Natural killer cell (primary cell): ENCODE measurements around the gene PRRT1B. TPM values are rescaled to one million over a fixed set of nuclear protein-coding genes. Genes with fewer than 3 reads are reported as not detected.

Experiments used
- ATAC-seq, 3 donors: fragments of 150-1000 bp in 2 of 3; fragments of 200-7000 bp in 1 of 3; cut with Tn5 transposase; 1 replicate in 1 of 3; 2 replicates in 2 of 3; pipeline ENCODE4 v1.10.0; 2021; ENCODE audit warnings: mild to moderate bottlenecking in 2 of 3, moderate library complexity in 2 of 3
- DNase-seq, 2 donors: peaks; one replicate each; pipeline versions ENCODE4 v3.0.0 to v3.0.0-alpha.2; 2013 to 2021; ENCODE audit warnings: mixed read lengths in 1 of 2
- H3K27ac ChIP-seq: one replicate; pipeline ENCODE4 v1.5.1; 2013; ENCODE audit warnings: mild to moderate bottlenecking, low read length
- H3K27me3 ChIP-seq: one replicate; pipeline ENCODE4 v1.6.1; 2013; ENCODE audit warnings: low read length; ENCODE audit not compliant: control insufficient read depth, insufficient read depth
- H3K36me3 ChIP-seq: one replicate; pipeline ENCODE4 v1.6.1; 2013; ENCODE audit warnings: low read length; ENCODE audit not compliant: control insufficient read depth, insufficient read depth
- H3K4me1 ChIP-seq: one replicate; pipeline ENCODE4 v1.6.1; 2013; ENCODE audit warnings: low read length; ENCODE audit not compliant: control insufficient read depth, insufficient read depth
- H3K4me3 ChIP-seq: one replicate; pipeline ENCODE4 v1.5.1; 2013; ENCODE audit warnings: low read length
- H3K9me3 ChIP-seq: one replicate; pipeline ENCODE4 v1.6.1; 2013; ENCODE audit warnings: low read length; ENCODE audit not compliant: control insufficient read depth, insufficient read depth
- H3K27ac Mint-ChIP-seq, 2 donors: one replicate each; pipeline ENCODE4 v1.8.0; 2022; ENCODE audit warnings: mild to moderate bottlenecking in 2 of 2, mixed read lengths in 2 of 2, moderate library complexity in 1 of 2
- H3K27me3 Mint-ChIP-seq, 2 donors: one replicate each; pipeline ENCODE4 v1.8.0; 2022; ENCODE audit warnings: low read depth in 2 of 2, mixed read lengths in 2 of 2
- H3K36me3 Mint-ChIP-seq: one replicate; pipeline ENCODE4 v1.8.0; 2022; ENCODE audit warnings: mixed read lengths
- H3K4me1 Mint-ChIP-seq, 2 donors: one replicate each; pipeline ENCODE4 v1.8.0; 2022; ENCODE audit warnings: mixed read lengths in 2 of 2
- H3K4me3 Mint-ChIP-seq: one replicate; pipeline ENCODE4 v1.8.0; 2022; ENCODE audit warnings: mild to moderate bottlenecking, moderate library complexity, mixed read lengths
- H3K9me3 Mint-ChIP-seq, 2 donors: one replicate each; pipeline ENCODE4 v1.8.0; 2022; ENCODE audit warnings: mixed read lengths in 2 of 2
- CTCF ChIP-seq: fragments of 200-600 bp; IDR thresholded peaks from one replicate; pipeline ENCODE4 v1.8.0; 2022; ENCODE audit warnings: antibody characterized with exemption
- WGBS: methylation state at CpG from one replicate; pipeline ENCODE4 v1.1.7; 2013; ENCODE audit warnings: missing lambda C conversion rate; ENCODE audit not compliant: insufficient coverage; 5-methylcytosine and 5-hydroxymethylcytosine counted together
- intact Hi-C: fragments of 100-400 bp; cut with micrococcal nuclease; formaldehyde crosslinking; loops from one replicate; pipeline ENCODE4 v1.14.2; 2022
- total RNA-seq, 4 donors: library from RNA; stranded (reverse); fragments of 120-200 nt in 1 of 4; gene quantifications; one replicate each; pipeline versions ENCODE4 v1.2.3 to v1.2.4, GENCODE V29; 2013 to 2022

Gene PRRT1B
- total RNA-seq, 3 donors from 2014 or later (not counting 1 experiment from before 2014, with no cell fraction given): not detected

GRCh38 chr9:131520503-131520902, 24.8 kb upstream of the PRRT1B start:
- Mint-ChIP-seq H3K36me3 (no peaks in the 10 kb centered on the region), H3K27me3 (no peaks in the 10 kb centered on the region), H3K4me1 (no peaks in the 10 kb centered on the region), H3K27ac (no peak overlapping the region), H3K4me3 (no peak overlapping the region), H3K9me3 (no peaks in the 10 kb centered on the region)
- H3K36me3 ChIP-seq: peaks cover 70% of the 10 kb centered on the region
- H3K4me3 ChIP-seq: no peak overlapping the region
- H3K27ac ChIP-seq: no peak overlapping the region
- ATAC-seq (no peak), DNase-seq (no peak)
- peaks cover under 1% of the 10 kb centered on the region for H3K9me3 ChIP-seq
- WGBS: 86% methylated on average over 16 of the region's 16 CpGs
- no peak for TF ChIP-seq CTCF
- intact Hi-C loops: no loop called here
- no peaks in the 10 kb centered on the region for H3K27me3 ChIP-seq
- H3K4me1 ChIP-seq: no peaks in the 10 kb centered on the region

GRCh38 chr9:131521203-131521602, 24.1 kb upstream of the PRRT1B start:
- ATAC-seq (no peak), DNase-seq (no peak)
- Mint-ChIP-seq H3K36me3 (no peaks in the 10 kb centered on the region), H3K27ac (no peak overlapping the region), H3K27me3 (no peaks in the 10 kb centered on the region), H3K4me3 (no peak overlapping the region), H3K9me3 (no peaks in the 10 kb centered on the region), H3K4me1 (no peaks in the 10 kb centered on the region)
- WGBS: 96% methylated on average over 10 of the region's 10 CpGs
- Histone ChIP-seq H3K4me1 (no peaks in the 10 kb centered on the region), H3K27me3 (no peaks in the 10 kb centered on the region), H3K4me3 (no peak overlapping the region), H3K36me3 (peaks cover 73% of the 10 kb centered on the region), H3K9me3 (no peaks in the 10 kb centered on the region), H3K27ac (no peak overlapping the region)
- TF ChIP-seq CTCF: no peak
- intact Hi-C loops: no loop called here

- Mint-ChIP-seq H3K27ac (no peak overlapping the region), H3K4me1 (no peaks in the 10 kb centered on the region), H3K36me3 (no peaks in the 10 kb centered on the region), H3K27me3 (no peaks in the 10 kb centered on the region), H3K4me3 (peak overlapping the region; percentile 52), H3K9me3 (no peaks in the 10 kb centered on the region)
- TF ChIP-seq CTCF: no peak
- 95% methylated on average over 13 of the region's 13 CpGs for WGBS
- no peaks in the 10 kb centered on the region for H3K9me3 ChIP-seq
- no peak overlapping the region for H3K27ac ChIP-seq
- DNase-seq (no peak), ATAC-seq (no peak)
- intact Hi-C loops: no loop called here
- no peak overlapping the region for H3K4me3 ChIP-seq
- H3K4me1 ChIP-seq: no peaks in the 10 kb centered on the region
- peaks cover 72% of the 10 kb centered on the region for H3K36me3 ChIP-seq
- H3K27me3 ChIP-seq: no peaks in the 10 kb centered on the region
Observed at GRCh38 chr9:131521822-131522221, 23.5 kb upstream of the PRRT1B start.

GRCh38 chr9:131522257-131523085, 22.9 kb upstream of the PRRT1B start:
- WGBS: 95% methylated on average over 29 of the region's 29 CpGs
- DNase-seq (no peak), ATAC-seq (no peak)
- Mint-ChIP-seq H3K27ac (no peak overlapping the region), H3K4me1 (no peaks in the 10 kb centered on the region), H3K36me3 (no peaks in the 10 kb centered on the region), H3K9me3 (no peaks in the 10 kb centered on the region), H3K27me3 (no peaks in the 10 kb centered on the region), H3K4me3 (peak overlapping the region; percentile 52)
- TF ChIP-seq CTCF: no peak
- no peaks in the 10 kb centered on the region for H3K27me3 ChIP-seq
- peaks cover 75% of the 10 kb centered on the region for H3K36me3 ChIP-seq
- no peak overlapping the region for H3K27ac ChIP-seq
- intact Hi-C loops: no loop called here
- no peaks in the 10 kb centered on the region for H3K4me1 ChIP-seq
- H3K9me3 ChIP-seq: no peaks in the 10 kb centered on the region
- H3K4me3 ChIP-seq: no peak overlapping the region
